ENCODE results near the gene FADS3. TPM values are rescaled to one million over a fixed set of nuclear protein-coding genes. Genes with fewer than 3 reads are reported as not detected.
"Not testable (repeated sequence)": the region's sequence is repeated elsewhere in the genome, so short reads cannot be mapped to it uniquely, and the experiment has no call there.

FADS3 gene
- polyA plus RNA-seq, 1 donor = 9.1 TPM

GRCh38 chr11:61889831-61890230 lies 1.5 kb downstream of the FADS3 start:
- H3K27ac ChIP-seq (ENCODE audit: low read length) = no peak overlapping the region
- 90% methylated on average over 5 of the region's 10 CpGs for WGBS (ENCODE audit: insufficient coverage, low lambda C conversion rate)
- H3K36me3 ChIP-seq (ENCODE audit: control insufficient read depth, insufficient read depth, low read length) = no peaks in the 10 kb centered on the region
- no peak for DNase-seq
- H3K4me3 ChIP-seq (ENCODE audit: low read length) = no peak overlapping the region
- H3K27me3 ChIP-seq (ENCODE audit: control insufficient read depth, insufficient read depth, low read length) = peaks cover 3% of the 10 kb centered on the region
- H3K4me1 ChIP-seq (ENCODE audit: control insufficient read depth, insufficient read depth, low read length) = peaks cover 9% of the 10 kb centered on the region
- H3K9me3 ChIP-seq (ENCODE audit: control insufficient read depth, low read depth, low read length) = peaks cover 3% of the 10 kb centered on the region

- no CpG with 5 or more reads among the region's 12 CpGs for WGBS (ENCODE audit: insufficient coverage, low lambda C conversion rate)
- Histone ChIP-seq H3K36me3 (ENCODE audit: control insufficient read depth, insufficient read depth, low read length) (no peaks in the 10 kb centered on the region), H3K27ac (ENCODE audit: low read length) (no peak overlapping the region), H3K4me3 (ENCODE audit: low read length) (no peak overlapping the region), H3K9me3 (ENCODE audit: control insufficient read depth, low read depth, low read length) (peaks cover 3% of the 10 kb centered on the region), H3K4me1 (ENCODE audit: control insufficient read depth, insufficient read depth, low read length) (peaks cover 9% of the 10 kb centered on the region), H3K27me3 (ENCODE audit: control insufficient read depth, insufficient read depth, low read length) (peaks cover 3% of the 10 kb centered on the region)
- no peak for DNase-seq
These were observed 2.8 kb downstream of the FADS3 start for GRCh38 chr11:61888590-61888989.

GRCh38 chr11:61887839-61888494 lies 3.4 kb downstream of the FADS3 start:
- Histone ChIP-seq H3K27ac (ENCODE audit: low read length) (no peak overlapping the region), H3K4me3 (ENCODE audit: low read length) (no peak overlapping the region), H3K9me3 (ENCODE audit: control insufficient read depth, low read depth, low read length) (peaks cover 3% of the 10 kb centered on the region), H3K36me3 (ENCODE audit: control insufficient read depth, insufficient read depth, low read length) (no peaks in the 10 kb centered on the region), H3K4me1 (ENCODE audit: control insufficient read depth, insufficient read depth, low read length) (peaks cover 9% of the 10 kb centered on the region), H3K27me3 (ENCODE audit: control insufficient read depth, insufficient read depth, low read length) (peaks cover 3% of the 10 kb centered on the region)
- no peak for DNase-seq
- no CpG with 5 or more reads among the region's 7 CpGs for WGBS (ENCODE audit: insufficient coverage, low lambda C conversion rate)

GRCh38 chr11:61886643-61887042 lies 4.7 kb downstream of the FADS3 start:
- Histone ChIP-seq H3K4me1 (ENCODE audit: control insufficient read depth, insufficient read depth, low read length) (peaks cover 9% of the 10 kb centered on the region), H3K27me3 (ENCODE audit: control insufficient read depth, insufficient read depth, low read length) (peaks cover 3% of the 10 kb centered on the region), H3K36me3 (ENCODE audit: control insufficient read depth, insufficient read depth, low read length) (no peaks in the 10 kb centered on the region), H3K27ac (ENCODE audit: low read length) (no peak overlapping the region), H3K4me3 (ENCODE audit: low read length) (no peak overlapping the region), H3K9me3 (ENCODE audit: control insufficient read depth, low read depth, low read length) (peaks cover under 1% of the 10 kb centered on the region)
- no CpG with 5 or more reads among the region's 3 CpGs for WGBS (ENCODE audit: insufficient coverage, low lambda C conversion rate)
- DNase-seq = no peak

GRCh38 chr11:61885784-61886580 lies 5.4 kb downstream of the FADS3 start:
- DNase-seq = no peak
- peaks cover 3% of the 10 kb centered on the region for H3K27me3 ChIP-seq (ENCODE audit: control insufficient read depth, insufficient read depth, low read length)
- no peaks in the 10 kb centered on the region for H3K36me3 ChIP-seq (ENCODE audit: control insufficient read depth, insufficient read depth, low read length)
- no CpG with 5 or more reads among the region's 13 CpGs for WGBS (ENCODE audit: insufficient coverage, low lambda C conversion rate)
- H3K4me1 ChIP-seq (ENCODE audit: control insufficient read depth, insufficient read depth, low read length) = peaks cover 9% of the 10 kb centered on the region
- H3K9me3 ChIP-seq (ENCODE audit: control insufficient read depth, low read depth, low read length) = no peaks in the 10 kb centered on the region
- no peak overlapping the region for H3K27ac ChIP-seq (ENCODE audit: low read length)
- no peak overlapping the region for H3K4me3 ChIP-seq (ENCODE audit: low read length)

- no CpG with 5 or more reads among the region's 7 CpGs for WGBS (ENCODE audit: insufficient coverage, low lambda C conversion rate)
- peaks cover 3% of the 10 kb centered on the region for H3K27me3 ChIP-seq (ENCODE audit: control insufficient read depth, insufficient read depth, low read length)
These were observed 6.1 kb downstream of the FADS3 start for GRCh38 chr11:61885166-61885778.

GRCh38 chr11:61883947-61884346 lies 7.4 kb downstream of the FADS3 start:
- Histone ChIP-seq H3K27ac (ENCODE audit: low read length) (no peak overlapping the region), H3K4me3 (ENCODE audit: low read length) (no peak overlapping the region), H3K27me3 (ENCODE audit: control insufficient read depth, insufficient read depth, low read length) (peaks cover 3% of the 10 kb centered on the region), H3K9me3 (ENCODE audit: control insufficient read depth, low read depth, low read length) (no peaks in the 10 kb centered on the region), H3K36me3 (ENCODE audit: control insufficient read depth, insufficient read depth, low read length) (no peaks in the 10 kb centered on the region), H3K4me1 (ENCODE audit: control insufficient read depth, insufficient read depth, low read length) (no peaks in the 10 kb centered on the region)
- no CpG with 5 or more reads among the region's 5 CpGs for WGBS (ENCODE audit: insufficient coverage, low lambda C conversion rate)
- no peak for DNase-seq

More at GRCh38 chr11:61885166-61885778, 6.1 kb downstream of the FADS3 start:
- H3K27ac ChIP-seq (ENCODE audit: low read length) = no peak overlapping the region
- no peak overlapping the region for H3K4me3 ChIP-seq (ENCODE audit: low read length)
- H3K4me1 ChIP-seq (ENCODE audit: control insufficient read depth, insufficient read depth, low read length) = peaks cover 1% of the 10 kb centered on the region
- H3K9me3 ChIP-seq (ENCODE audit: control insufficient read depth, low read depth, low read length) = no peaks in the 10 kb centered on the region
- DNase-seq = no peak
- H3K36me3 ChIP-seq (ENCODE audit: control insufficient read depth, insufficient read depth, low read length) = no peaks in the 10 kb centered on the region

- H3K4me1 ChIP-seq (ENCODE audit: control insufficient read depth, insufficient read depth, low read length) = no peaks in the 10 kb centered on the region
- H3K27ac ChIP-seq (ENCODE audit: low read length) = no peak overlapping the region
- no peaks in the 10 kb centered on the region for H3K36me3 ChIP-seq (ENCODE audit: control insufficient read depth, insufficient read depth, low read length)
- no peaks in the 10 kb centered on the region for H3K9me3 ChIP-seq (ENCODE audit: control insufficient read depth, low read depth, low read length)
- no peak for DNase-seq
- WGBS (ENCODE audit: insufficient coverage, low lambda C conversion rate) = no CpG with 5 or more reads among the region's 10 CpGs
- H3K4me3 ChIP-seq (ENCODE audit: low read length) = no peak overlapping the region
- peaks cover 3% of the 10 kb centered on the region for H3K27me3 ChIP-seq (ENCODE audit: control insufficient read depth, insufficient read depth, low read length)
These were observed 8.0 kb downstream of the FADS3 start for GRCh38 chr11:61883327-61883726.

GRCh38 chr11:61882879-61883278 lies 8.5 kb downstream of the FADS3 start:
- no CpG with 5 or more reads among the region's 6 CpGs for WGBS (ENCODE audit: insufficient coverage, low lambda C conversion rate)
- Histone ChIP-seq H3K9me3 (ENCODE audit: control insufficient read depth, low read depth, low read length) (no peaks in the 10 kb centered on the region), H3K36me3 (ENCODE audit: control insufficient read depth, insufficient read depth, low read length) (no peaks in the 10 kb centered on the region), H3K4me1 (ENCODE audit: control insufficient read depth, insufficient read depth, low read length) (no peaks in the 10 kb centered on the region), H3K27me3 (ENCODE audit: control insufficient read depth, insufficient read depth, low read length) (peaks cover 3% of the 10 kb centered on the region), H3K27ac (ENCODE audit: low read length) (no peak overlapping the region), H3K4me3 (ENCODE audit: low read length) (no peak overlapping the region)
- DNase-seq = no peak

GRCh38 chr11:61882267-61882666 lies 9.1 kb downstream of the FADS3 start:
- WGBS (ENCODE audit: insufficient coverage, low lambda C conversion rate) = no CpG with 5 or more reads among the region's 3 CpGs

More at GRCh38 chr11:61882267-61882666, 9.1 kb downstream of the FADS3 start:
- not testable (repeated sequence) for H3K27me3 ChIP-seq (ENCODE audit: control insufficient read depth, insufficient read depth, low read length); H3K4me3 ChIP-seq (ENCODE audit: low read length); H3K9me3 ChIP-seq (ENCODE audit: control insufficient read depth, low read depth, low read length); H3K36me3 ChIP-seq (ENCODE audit: control insufficient read depth, insufficient read depth, low read length); DNase-seq; H3K4me1 ChIP-seq (ENCODE audit: control insufficient read depth, insufficient read depth, low read length); H3K27ac ChIP-seq (ENCODE audit: low read length)

All from large intestine (tissue), 3 donors.